ENCODE data around the gene ANKRD17.

The ANKRD17 gene

GRCh38 chr4:73098016-73098415, 160.6 kb downstream of the ANKRD17 start:
- H3K9me3 ChIP-seq (ENCODE audit: control insufficient read depth, insufficient read depth, low read depth, low read length) = no peaks in the 10 kb centered on the region
- H3K36me3 ChIP-seq (ENCODE audit: control insufficient read depth in 2 of 2, insufficient read depth in 1 of 2, low read length in 2 of 2) = peaks cover 12 to 87% of the 10 kb centered on the region in 2 experiments
- TF ChIP-seq ZBTB10 (tag by site-specific recombination; IDR thresholded peaks at IDR 0.05) (no peak), ZNF24 (tag by site-specific recombination; IDR thresholded peaks at IDR 0.05) (no peak), ZBTB44 (tag by site-specific recombination; IDR thresholded peaks at IDR 0.05) (no peak), GLIS1 (tag by site-specific recombination; IDR thresholded peaks at IDR 0.05) (no peak), SP3 (tag by site-specific recombination; IDR thresholded peaks at IDR 0.05) (no peak), ZFP69B (tag by site-specific recombination; IDR thresholded peaks at IDR 0.05) (no peak), TSHZ1 (tag by site-specific recombination; IDR thresholded peaks at IDR 0.05; ENCODE audit: borderline replicate concordance) (no peak), ZNF76 (tag by site-specific recombination; IDR thresholded peaks at IDR 0.05; ENCODE audit: borderline replicate concordance, low read depth) (no peak), AEBP2 (tag by site-specific recombination; IDR thresholded peaks at IDR 0.05; ENCODE audit: borderline replicate concordance) (no peak), ZNF792 (tag by site-specific recombination; IDR thresholded peaks at IDR 0.05) (no peak)
- H3K4me3 ChIP-seq (ENCODE audit: low read depth, low read length) = no peak overlapping the region
- H3K27ac ChIP-seq (ENCODE audit: extremely low read depth, low read depth, low read length) = no peak overlapping the region
- POLR2A ChIA-PET = no interaction called here
- CTCF ChIA-PET = interaction anchor here (0.6 kb wide), 1 partner anchor 1131 kb away, joined by 3 read pairs; no protein-coding TSS in a partner anchor
- no peaks in the 10 kb centered on the region for H3K4me1 ChIP-seq (ENCODE audit: control insufficient read depth, insufficient read depth, low read length)

GRCh38 chr4:73092868-73093267, 165.7 kb downstream of the ANKRD17 start:
- CTCF ChIA-PET = interaction anchor here (0.7 kb wide), 1 partner anchor 798 kb away, joined by 4 read pairs; no protein-coding TSS in a partner anchor
- TF ChIP-seq ZNF341 (tag by site-specific recombination; IDR thresholded peaks at IDR 0.05; ENCODE audit: low read depth) (no peak), ZNF18 (tag by site-specific recombination; IDR thresholded peaks at IDR 0.05) (no peak), ZFP41 (tag by site-specific recombination; IDR thresholded peaks at IDR 0.05; ENCODE audit: borderline replicate concordance) (no peak), ZNF239 (tag by site-specific recombination; IDR thresholded peaks at IDR 0.05) (no peak), ZNF623 (tag by site-specific recombination; IDR thresholded peaks at IDR 0.05) (no peak), ZNF169 (tag by site-specific recombination; IDR thresholded peaks at IDR 0.05) (no peak), ZNF280D (tag by site-specific recombination; IDR thresholded peaks at IDR 0.05) (no peak), ZNF449 (tag by site-specific recombination; IDR thresholded peaks at IDR 0.05) (no peak), ZNF837 (tag by site-specific recombination; IDR thresholded peaks at IDR 0.05) (no peak)

More at GRCh38 chr4:73092868-73093267, 165.7 kb downstream of the ANKRD17 start:
- Histone ChIP-seq H3K4me1 (ENCODE audit: control insufficient read depth, insufficient read depth, low read length) (no peaks in the 10 kb centered on the region), H3K27ac (ENCODE audit: extremely low read depth, low read depth, low read length) (no peak overlapping the region), H3K9me3 (ENCODE audit: control insufficient read depth, insufficient read depth, low read depth, low read length) (no peaks in the 10 kb centered on the region), H3K36me3 (ENCODE audit: control insufficient read depth in 2 of 2, insufficient read depth in 1 of 2, low read length in 2 of 2) (peaks cover 7 to 73% of the 10 kb centered on the region in 2 experiments), H3K4me3 (ENCODE audit: low read depth, low read length) (no peak overlapping the region)
- POLR2A ChIA-PET = no interaction called here
